A549 (cell line): Measurements from ENCODE around the gene ACVR1C.
"Not testable (repeated sequence)": the region's sequence is repeated elsewhere in the genome, so short reads cannot be mapped to it uniquely, and the experiment has no call there.

Source experiments
- EP300 ChIP-seq, 2 experiments: fragments of >200 bp; sonication (Bioruptor Twin); formaldehyde crosslinking; IDR thresholded peaks; 2 replicates in 1 of 2; 3 replicates in 1 of 2; pipeline ENCODE4 v1.6.1; 2016 to 2017
- ESRRA ChIP-seq: fragments of 150-350 bp; IDR thresholded peaks from 2 replicates; pipeline ENCODE4 v1.6.1; 2014; ENCODE audit warnings: mild to moderate bottlenecking, low read length, borderline replicate concordance
- GATA3 ChIP-seq: IDR thresholded peaks from 2 replicates; pipeline ENCODE4 v1.6.1; 2012; ENCODE audit warnings: borderline replicate concordance
- JUN ChIP-seq, 2 experiments: fragments of >200 bp; sonication (Bioruptor Twin); formaldehyde crosslinking; IDR thresholded peaks; 2 replicates in 1 of 2; 3 replicates in 1 of 2; pipeline ENCODE4 v1.6.1; 2016 to 2017
- POLR2AphosphoS2 ChIP-seq: conservative IDR thresholded peaks from 2 replicates; pipeline ENCODE4 v1.6.1; 2012; ENCODE audit warnings: low read length, improper control_type of control experiment, inconsistent platforms
- TP53 ChIP-seq: fragments of 250-450 bp; sonication (Bioruptor Pico); IDR thresholded peaks from 2 replicates; pipeline ENCODE4 v1.5.0; 2021; ENCODE audit warnings: mild to moderate bottlenecking, moderate library complexity
- ZFP36 ChIP-seq: fragments of 450-650 bp; IDR thresholded peaks from 2 replicates; pipeline ENCODE4 v1.6.1; 2014; ENCODE audit warnings: borderline replicate concordance; ENCODE audit not compliant: partially characterized antibody

- not testable (repeated sequence) for TF ChIP-seq GATA3; JUN (IDR thresholded peaks at IDR 0.05); TP53 (CRISPR knock-in tag); ZFP36; POLR2AphosphoS2; EP300 (IDR thresholded peaks at IDR 0.05); ESRRA
These were observed 62.6 kb downstream of the ACVR1C start for GRCh38 chr2:157566113-157566512.
